Small intestine (tissue), 7 donors: ENCODE data around the gene AUTS2. TPM values are rescaled to one million over a fixed set of nuclear protein-coding genes. Genes with fewer than 3 reads are reported as not detected.
A peak's percentile ranks its signal among the peaks of the same experiment; 100 is the strongest.
"Not testable (repeated sequence)": the region's sequence is repeated elsewhere in the genome, so short reads cannot be mapped to it uniquely, and the experiment has no call there.

Experiments used
- DNase-seq, 2 donors: peaks; one replicate each; pipeline versions ENCODE4 v3.0.0 to v3.0.0-alpha.2; 2013
- FAIRE-seq: peaks from 2 replicates; lab custom pipeline; 2012; peaks lifted over from hg19 to GRCh38; lab: Jason Lieb, UNC
- H3K27ac ChIP-seq, 3 donors: one replicate each; pipeline ENCODE4 v1.5.1; 2013; ENCODE audit warnings: low read length in 2 of 3, mild to moderate bottlenecking in 2 of 3, control low read depth in 1 of 3, inconsistent platforms in 1 of 3, low read depth in 1 of 3, moderate library complexity in 1 of 3
- H3K27me3 ChIP-seq, 3 donors: one replicate each; pipeline ENCODE4 v1.6.1; 2013; ENCODE audit warnings: low read length in 3 of 3, inconsistent platforms in 1 of 3; ENCODE audit not compliant: control insufficient read depth in 3 of 3, insufficient read depth in 3 of 3
- H3K36me3 ChIP-seq, 3 donors: one replicate each; pipeline ENCODE4 v1.6.1; 2013; ENCODE audit warnings: low read length in 3 of 3, inconsistent platforms in 1 of 3, low read depth in 1 of 3, mild to moderate bottlenecking in 1 of 3, moderate library complexity in 1 of 3; ENCODE audit not compliant: control insufficient read depth in 3 of 3, insufficient read depth in 2 of 3
- H3K4me1 ChIP-seq, 3 donors: one replicate each; pipeline ENCODE4 v1.6.1; 2013; ENCODE audit warnings: low read length in 2 of 3, inconsistent platforms in 1 of 3, low read depth in 1 of 3, mild to moderate bottlenecking in 1 of 3, moderate library complexity in 1 of 3; ENCODE audit not compliant: control insufficient read depth in 3 of 3, insufficient read depth in 2 of 3
- H3K4me3 ChIP-seq, 3 donors: one replicate each; pipeline ENCODE4 v1.5.1; 2013; ENCODE audit warnings: low read length in 3 of 3, control low read depth in 1 of 3, inconsistent platforms in 1 of 3, low read depth in 1 of 3, mild to moderate bottlenecking in 1 of 3, moderate library complexity in 1 of 3
- H3K9me3 ChIP-seq, 2 donors: one replicate each; pipeline ENCODE4 v1.6.1; 2013; ENCODE audit warnings: low read depth in 1 of 2, low read length in 1 of 2; ENCODE audit not compliant: control insufficient read depth in 2 of 2, insufficient read depth in 1 of 2
- WGBS, 3 donors: extraction: QIAGEN DNeasy Blood & Tissue Kit; methylation state at CpG; one replicate each; pipeline ENCODE4 v1.1.7; 2013; 5-methylcytosine and 5-hydroxymethylcytosine counted together
- polyA plus RNA-seq, 4 donors: library from polyadenylated mRNA; stranded (reverse) in 3 of 4; unstranded in 1 of 4; fragments of 200-250 nt in 3 of 4; fragments of 120-200 nt in 1 of 4; gene quantifications; one replicate each; pipeline versions ENCODE4 v1.2.1 to v1.2.3, GENCODE V29; 2013
- donor health status: healthy with polysubstance abuse.
- donor health status: control.
- donor health status: control.
- donor health status: Bipolar disorder and iron deficiency.
- donor health status: healthy.

AUTS2 gene
- polyA plus RNA-seq, 4 donors = 4.9 to 43.5 (median 13.6) TPM

DNA sequence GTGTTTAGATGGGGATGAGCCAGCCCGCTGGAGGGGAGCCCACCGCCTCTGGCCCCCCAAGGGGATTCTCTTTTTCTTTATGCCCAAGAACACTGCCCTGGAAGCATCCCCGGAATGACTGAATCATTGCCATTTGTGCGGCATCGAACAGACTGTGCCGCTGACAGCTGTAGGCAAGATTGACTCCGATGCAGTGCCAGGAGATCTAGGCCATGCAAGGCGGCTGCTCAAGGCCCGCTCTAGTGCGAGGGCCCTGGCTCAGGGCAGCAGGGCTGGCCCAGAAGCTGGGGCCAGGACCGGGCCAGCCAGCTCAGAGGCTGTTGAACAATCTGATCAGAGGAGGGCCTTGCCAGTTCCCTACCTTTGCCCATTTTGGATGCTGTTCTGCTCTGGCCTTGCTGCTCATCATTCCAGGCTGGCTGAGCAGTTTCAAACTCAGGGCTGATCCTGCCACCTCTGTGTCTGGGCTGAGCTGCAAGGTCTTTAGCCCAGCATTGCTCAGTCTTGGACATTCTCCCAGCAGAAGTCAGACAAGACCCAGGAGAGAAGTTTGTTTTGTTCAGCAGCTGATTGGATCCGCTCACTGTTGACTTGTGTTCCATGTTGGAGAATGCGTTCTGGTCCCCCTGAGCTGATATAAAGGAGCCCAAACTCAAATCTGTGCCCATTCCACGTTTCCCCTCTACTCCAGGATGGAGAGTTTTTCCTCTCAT, 1048.4 kb downstream of the AUTS2 start:
- WGBS, 3 donors = 92 to 96% (median 95%) methylated on average over 14 of the region's 14 CpGs
- no peak for FAIRE-seq

DNA sequence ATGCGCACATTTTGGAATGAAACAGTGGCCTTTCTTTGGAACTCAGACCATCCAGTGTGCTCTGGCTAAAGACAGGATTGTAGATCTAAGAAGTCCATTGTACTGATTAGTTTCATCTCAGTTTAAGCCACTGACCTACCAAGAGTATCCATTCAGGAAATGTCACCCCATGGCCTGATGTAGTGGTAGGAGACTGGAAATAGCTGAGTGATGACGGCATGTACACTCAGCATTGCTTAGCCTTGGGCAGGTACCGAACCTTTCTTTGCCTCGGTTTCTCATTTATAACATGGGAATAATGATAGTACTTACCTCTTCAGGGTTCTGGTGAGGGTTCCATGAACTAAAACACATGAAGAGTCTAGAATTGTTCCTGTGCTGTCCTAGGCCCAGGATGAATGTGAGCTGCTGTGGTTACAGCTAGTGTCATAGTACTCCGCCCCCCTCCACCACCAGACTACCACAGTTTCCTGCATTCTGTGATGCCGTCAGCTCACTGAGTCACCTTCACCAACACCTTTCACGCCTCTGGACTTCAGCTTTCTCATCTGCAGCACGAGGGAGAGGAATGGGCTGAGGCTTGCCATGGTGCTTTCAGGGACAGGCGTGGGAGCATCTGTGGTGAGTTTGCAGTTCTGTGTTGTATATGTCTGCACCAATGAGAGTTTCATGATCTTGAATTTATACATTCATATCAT, 1049.7 kb downstream of the AUTS2 start:
- Histone ChIP-seq H3K27me3 (no peaks in the 10 kb centered on the region), H3K9me3 (no peaks in the 10 kb centered on the region), H3K36me3 (no peaks in the 10 kb centered on the region), H3K4me3 (no peak overlapping the region), H3K4me1 (no peaks in the 10 kb centered on the region), H3K27ac (peak overlapping the region in 1 of 3 donors; percentile 28)
- peak in 1 of 2 donors; percentile 72 for DNase-seq
- no peak for FAIRE-seq
- WGBS, 3 donors = 73 to 84% (median 79%) methylated on average over 9 of the region's 9 CpGs

More for the DNA sequence above, 1048.4 kb downstream of the AUTS2 start:
- no peak overlapping the region for H3K4me3 ChIP-seq
- DNase-seq = no peak
- no peaks in the 10 kb centered on the region for H3K9me3 ChIP-seq
- H3K27ac ChIP-seq = no peak overlapping the region
- H3K4me1 ChIP-seq = no peaks in the 10 kb centered on the region
- H3K36me3 ChIP-seq = no peaks in the 10 kb centered on the region
- H3K27me3 ChIP-seq = no peaks in the 10 kb centered on the region

DNA sequence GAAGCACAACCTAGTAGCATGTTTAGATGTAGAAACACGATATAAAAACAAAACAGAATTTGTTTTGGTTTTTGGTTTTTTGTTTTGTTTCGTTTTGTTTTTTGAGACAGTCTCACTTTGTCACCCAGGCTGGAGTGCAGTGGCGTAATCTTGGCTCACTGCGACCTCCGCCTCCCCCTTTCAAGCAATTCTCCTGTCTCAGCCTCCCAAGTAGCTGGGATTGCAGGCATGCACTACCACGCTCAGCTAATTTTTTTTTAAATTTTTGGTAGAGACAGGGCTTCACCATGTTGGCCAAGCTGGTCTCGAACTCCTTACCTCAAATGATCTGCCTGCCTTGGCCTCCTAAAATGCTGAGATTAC, 1050.2 kb downstream of the AUTS2 start:
- H3K4me1 ChIP-seq, H3K27me3 ChIP-seq, H3K9me3 ChIP-seq, FAIRE-seq, DNase-seq, H3K36me3 ChIP-seq, H3K4me3 ChIP-seq: not testable (repeated sequence)
- 77 to 89% (median 79%) methylated on average over 7 of the region's 7 CpGs for WGBS, 3 donors
- peak overlapping the region in 1 of 3 donors; percentile 42 for H3K27ac ChIP-seq

DNA sequence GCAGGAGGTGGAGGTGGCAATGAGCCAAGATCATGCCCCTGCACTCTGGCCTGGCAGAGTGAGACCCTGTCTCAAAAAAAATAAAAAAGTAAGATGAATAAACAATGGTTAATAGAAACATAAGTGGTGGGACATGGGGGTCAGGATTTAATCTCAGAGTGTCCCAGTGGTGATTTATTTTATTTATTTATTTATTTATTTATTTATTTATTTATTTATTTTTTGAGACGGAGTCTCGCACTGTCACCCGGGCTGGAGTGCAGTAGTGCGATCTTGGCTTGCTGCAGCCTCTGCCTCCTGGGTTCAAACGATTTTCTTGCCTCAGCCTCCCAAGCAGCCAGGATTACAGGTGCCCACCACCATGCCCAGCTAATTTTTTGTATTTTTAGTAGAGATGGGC, 1051.0 kb downstream of the AUTS2 start:
- WGBS, 3 donors = 87 to 95% (median 92%) methylated on average over 5 of the region's 5 CpGs
- no peak for FAIRE-seq
- H3K36me3 ChIP-seq = no peaks in the 10 kb centered on the region

DNA sequence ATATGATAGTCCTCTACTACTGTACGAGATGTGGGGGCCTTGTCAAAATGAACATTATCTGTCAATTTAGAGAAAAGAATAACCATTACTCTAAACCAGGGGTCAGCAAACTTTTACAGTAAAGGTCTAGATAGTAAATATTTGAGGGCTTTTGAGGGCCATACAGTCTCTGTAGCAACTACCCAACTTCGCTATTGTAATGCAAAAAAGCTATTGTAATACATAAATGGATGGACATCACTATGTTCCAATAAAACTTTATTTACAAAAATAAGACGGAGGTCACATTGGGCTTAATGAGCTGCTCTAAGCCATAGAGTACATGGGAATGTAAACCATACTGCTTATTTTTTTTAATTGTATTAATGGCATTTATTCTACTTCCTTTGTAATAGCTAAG, 1055.9 kb downstream of the AUTS2 start:
- DNase-seq (no peak), FAIRE-seq (no peak)
- Histone ChIP-seq H3K9me3 (no peaks in the 10 kb centered on the region), H3K27ac (no peak overlapping the region), H3K27me3 (no peaks in the 10 kb centered on the region), H3K36me3 (peaks cover 0 to 3% (median 0%) of the 10 kb centered on the region in 3 donors), H3K4me1 (no peaks in the 10 kb centered on the region), H3K4me3 (no peak overlapping the region)
- 93 to 96% (median 94%) methylated on average over 3 of the region's 3 CpGs for WGBS, 3 donors

More for the DNA sequence above, 1051.0 kb downstream of the AUTS2 start:
- H3K27ac ChIP-seq = no peak overlapping the region
- H3K4me3 ChIP-seq = no peak overlapping the region
- no peaks in the 10 kb centered on the region for H3K27me3 ChIP-seq
- H3K4me1 ChIP-seq = no peaks in the 10 kb centered on the region
- DNase-seq = no peak
- H3K9me3 ChIP-seq = no peaks in the 10 kb centered on the region

DNA sequence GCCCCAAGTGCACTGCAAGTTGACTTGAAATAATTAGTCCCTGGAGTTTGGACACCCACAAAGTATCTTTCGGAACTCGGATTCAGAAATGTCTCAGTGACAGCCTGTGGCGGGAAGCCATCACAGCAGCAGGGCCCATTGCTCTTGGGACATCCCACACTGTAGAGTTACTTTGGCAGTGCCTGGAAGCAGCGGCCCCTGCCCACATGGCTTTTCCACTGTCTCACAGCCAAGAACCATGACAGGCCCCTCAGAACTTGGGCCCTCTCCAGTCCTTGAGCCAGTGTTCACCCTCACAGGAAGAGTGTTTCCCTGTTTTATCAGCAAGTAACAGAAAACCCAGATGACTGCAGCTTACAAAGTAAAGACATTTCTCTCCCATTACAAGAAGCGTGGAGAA, 1056.7 kb downstream of the AUTS2 start:
- H3K27me3 ChIP-seq = no peaks in the 10 kb centered on the region
- FAIRE-seq (no peak), DNase-seq (no peak)
- H3K27ac ChIP-seq = no peak overlapping the region
- no peaks in the 10 kb centered on the region for H3K9me3 ChIP-seq
- H3K4me3 ChIP-seq = no peak overlapping the region
- 74 to 94% (median 93%) methylated on average over 5 of the region's 5 CpGs for WGBS, 3 donors
- H3K36me3 ChIP-seq = peaks cover 0 to 3% (median 0%) of the 10 kb centered on the region in 3 donors
- H3K4me1 ChIP-seq = no peaks in the 10 kb centered on the region

DNA sequence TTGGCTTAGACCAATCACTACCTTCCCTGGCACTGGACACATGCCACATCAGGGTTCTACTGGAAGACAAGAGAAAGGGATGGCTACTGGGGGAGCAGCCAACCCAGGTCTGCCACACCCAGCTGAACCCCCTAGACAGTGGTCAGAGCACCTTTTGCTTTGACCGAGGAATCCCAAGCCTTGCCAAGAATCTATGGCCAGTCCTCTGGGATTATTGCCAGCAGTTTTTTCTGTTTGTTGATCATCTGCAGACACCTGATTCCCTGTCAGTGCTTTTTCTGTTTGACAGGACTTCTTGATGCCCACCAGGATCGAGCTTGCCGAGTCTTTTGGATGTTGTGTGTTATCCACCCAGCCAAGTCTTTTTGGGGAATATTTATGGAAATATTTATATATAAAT, 1057.4 kb downstream of the AUTS2 start:
- 81 to 92% (median 88%) methylated on average over 3 of the region's 3 CpGs for WGBS, 3 donors
- FAIRE-seq = no peak

DNA sequence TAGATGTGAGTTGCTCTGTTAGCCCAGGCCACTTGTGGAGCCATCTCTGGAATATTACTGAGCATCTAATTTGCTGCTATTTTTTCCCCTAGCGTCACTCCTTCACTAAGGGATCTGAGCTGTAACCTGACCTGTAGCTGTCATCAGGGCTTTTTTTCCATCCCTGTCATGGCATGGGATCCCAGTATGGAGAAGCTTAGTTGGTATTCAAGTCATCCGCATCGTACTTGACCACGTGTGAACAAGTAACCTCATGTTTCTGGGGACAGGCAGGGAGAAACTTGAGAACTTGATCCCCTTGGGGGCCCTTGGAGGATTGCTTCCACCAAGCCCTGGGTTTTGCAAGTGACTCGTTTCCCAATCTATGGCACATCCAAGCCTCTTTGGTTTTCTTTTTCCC, 1059.3 kb downstream of the AUTS2 start:
- no peak overlapping the region for H3K4me3 ChIP-seq
- H3K4me1 ChIP-seq = peaks cover 0 to 5% (median 0%) of the 10 kb centered on the region in 3 donors
- no peak for FAIRE-seq
- DNase-seq = no peak
- no peaks in the 10 kb centered on the region for H3K27me3 ChIP-seq
- H3K9me3 ChIP-seq = no peaks in the 10 kb centered on the region
- H3K36me3 ChIP-seq = peaks cover 0 to 7% (median 0%) of the 10 kb centered on the region in 3 donors
- WGBS, 3 donors = 92 to 98% (median 93%) methylated on average over 5 of the region's 5 CpGs
- H3K27ac ChIP-seq = no peak overlapping the region

More for the DNA sequence above, 1057.4 kb downstream of the AUTS2 start:
- Histone ChIP-seq H3K27me3 (no peaks in the 10 kb centered on the region), H3K4me3 (no peak overlapping the region), H3K36me3 (peaks cover 0 to 5% (median 0%) of the 10 kb centered on the region in 3 donors), H3K27ac (no peak overlapping the region), H3K4me1 (peaks cover 0 to under 1% (median 0%) of the 10 kb centered on the region in 3 donors), H3K9me3 (no peaks in the 10 kb centered on the region)
- DNase-seq = no peak
